ENCODE results near the gene KPNA6. TPM values are rescaled to one million over a fixed set of nuclear protein-coding genes. Genes with fewer than 3 reads are reported as not detected.
A peak's percentile ranks its signal among the peaks of the same experiment; 100 is the strongest.

Gene KPNA6
- total and polyA plus RNA-seq, 10 of the 15 experiments (the other 5 are each of a cell fraction or from before 2014, with no cell fraction given), result 11.1 to 55.6 (median 25.9) TPM

DNA sequence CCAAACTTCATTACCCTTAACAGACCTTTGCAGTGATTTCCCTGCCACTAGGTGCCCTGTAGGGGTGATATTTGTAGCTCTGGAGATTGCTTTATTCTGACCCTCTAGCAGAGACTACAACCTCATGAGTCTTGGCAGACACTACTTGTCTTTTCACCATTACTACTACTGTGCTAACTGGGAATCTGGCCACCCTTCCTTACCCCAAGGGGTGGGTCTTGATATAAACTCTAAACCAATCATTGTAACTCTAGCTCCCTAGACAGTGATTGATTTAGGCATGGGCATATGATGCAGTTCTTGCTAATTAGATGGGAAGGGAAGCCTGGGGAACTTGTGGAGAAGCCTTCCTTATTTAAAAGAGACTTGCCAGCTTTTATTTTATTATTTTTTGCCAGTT, 3.9 kb downstream of the KPNA6 start:
- no TSS peak for BruUV-seq (replicated peaks)
- ChIA-PET CTCF (interaction anchor here (0.6 to 6.3 kb wide), 13 partner anchors 9 to 283 kb away, joined by 3 to 56 read pairs (median 4); partner anchors contain the start of genes BSDC1 and TMEM39B), RAD21 (ENCODE audit: unreplicated experiment) (interaction anchor here (0.7 to 1.7 kb wide), 7 partner anchors 39 to 224 kb away, joined by 3 to 8 read pairs (median 4); partner anchors contain the start of genes MARCKSL1 and TMEM39B), POLR2A (interaction anchor here (0.6 to 1.7 kb wide), 5 partner anchors 10 to 108 kb away, joined by 3 to 8 read pairs (median 3); partner anchors contain the start of gene CCDC28B), SMC1A (ENCODE audit: uncharacterized antibody, unreplicated experiment) (interaction anchor here (0.6 to 2.5 kb wide), 9 partner anchors 10 to 447 kb away, joined by 3 to 11 read pairs (median 4); partner anchors contain the start of gene CCDC28B)
- H3K27me3 ChIP-seq (replicated peaks in 1 of 2; ENCODE audit: control insufficient read depth in 2 of 2, insufficient read depth in 2 of 2, low read length in 1 of 2), result no peaks in the 10 kb centered on the region
- DNase-seq (ENCODE audit: low read depth, low spot score), result no peak
- 0 out of 2 replicates have a peak overlapping the region, but pooled peaks have one; percentile 18 for H3K4me3 ChIP-seq
- no peak for FAIRE-seq
- peaks cover 21% of the 10 kb centered on the region for H3K4me1 ChIP-seq (ENCODE audit: control insufficient read depth, insufficient read depth, low read length)
- no peak overlapping the region for H3K9ac ChIP-seq (ENCODE audit: control insufficient read depth, insufficient read depth, low read length)
- intact Hi-C loops (cut with micrococcal nuclease; ENCODE audit: unreplicated experiment) (no loop called here), in situ Hi-C loops (cut with MboI) (no loop called here)
- H4K20me1 ChIP-seq (ENCODE audit: control insufficient read depth, insufficient read depth), result no peaks in the 10 kb centered on the region
- peaks cover 70% of the 10 kb centered on the region for H3K79me2 ChIP-seq (ENCODE audit: control insufficient read depth, insufficient read depth, low read length)
- peak overlapping the region; percentile 56 for H3K27ac ChIP-seq (ENCODE audit: control insufficient read depth, insufficient read depth)
- no peaks in the 10 kb centered on the region for H3K9me3 ChIP-seq (replicated peaks; ENCODE audit: control insufficient read depth, insufficient read depth, low read length)
- ATAC-seq, result peak; percentile 5; the same call in 2 of the 3 replicates
- H3K4me2 ChIP-seq (ENCODE audit: control insufficient read depth, insufficient read depth), result peak overlapping the region; percentile 36
- TF ChIP-seq MXI1 (IDR thresholded peaks at IDR 0.05; ENCODE audit: low read depth, low read length) (no peak), CTCF (IDR thresholded peaks at IDR 0.05 in 2 of 3, conservative IDR thresholded peaks at IDR 0.05 in 1 of 3; ENCODE audit: control insufficient read depth in 2 of 3, extremely low read depth in 1 of 3, insufficient read depth in 1 of 3, low read depth in 3 of 3, low read length in 3 of 3) (peak in 1 of 3 experiments; percentile 20; a peak in 1 of 6 replicates), CHD4 (IDR thresholded peaks at IDR 0.05) (no peak)
- TF ChIP-seq, protein P1, sequence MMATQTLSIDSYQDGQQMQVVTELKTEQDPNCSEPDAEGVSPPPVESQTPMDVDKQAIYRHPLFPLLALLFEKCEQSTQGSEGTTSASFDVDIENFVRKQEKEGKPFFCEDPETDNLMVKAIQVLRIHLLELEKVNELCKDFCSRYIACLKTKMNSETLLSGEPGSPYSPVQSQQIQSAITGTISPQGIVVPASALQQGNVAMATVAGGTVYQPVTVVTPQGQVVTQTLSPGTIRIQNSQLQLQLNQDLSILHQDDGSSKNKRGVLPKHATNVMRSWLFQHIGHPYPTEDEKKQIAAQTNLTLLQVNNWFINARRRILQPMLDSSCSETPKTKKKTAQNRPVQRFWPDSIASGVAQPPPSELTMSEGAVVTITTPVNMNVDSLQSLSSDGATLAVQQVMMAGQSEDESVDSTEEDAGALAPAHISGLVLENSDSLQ (IDR thresholded peaks at IDR 0.05), result peak; percentile 85
- TF ChIP-seq, protein P2, sequence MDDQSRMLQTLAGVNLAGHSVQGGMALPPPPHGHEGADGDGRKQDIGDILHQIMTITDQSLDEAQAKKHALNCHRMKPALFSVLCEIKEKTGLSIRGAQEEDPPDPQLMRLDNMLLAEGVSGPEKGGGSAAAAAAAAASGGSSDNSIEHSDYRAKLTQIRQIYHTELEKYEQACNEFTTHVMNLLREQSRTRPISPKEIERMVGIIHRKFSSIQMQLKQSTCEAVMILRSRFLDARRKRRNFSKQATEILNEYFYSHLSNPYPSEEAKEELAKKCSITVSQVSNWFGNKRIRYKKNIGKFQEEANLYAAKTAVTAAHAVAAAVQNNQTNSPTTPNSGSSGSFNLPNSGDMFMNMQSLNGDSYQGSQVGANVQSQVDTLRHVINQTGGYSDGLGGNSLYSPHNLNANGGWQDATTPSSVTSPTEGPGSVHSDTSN (IDR thresholded peaks at IDR 0.05; ENCODE audit: insufficient replicate concordance, low read depth, low read length), result peak; percentile 72
- no peak overlapping the region for H2AFZ ChIP-seq (ENCODE audit: control insufficient read depth, low read depth, low read length)
- H3K36me3 ChIP-seq (ENCODE audit: control insufficient read depth in 2 of 2, insufficient read depth in 2 of 2, low read length in 1 of 2), result no peaks in the 10 kb centered on the region; a peak in 1 of 4 replicates
